OCI-M2 (cell line): ENCODE data around the gene RPP14.

Source experiments
- DNase-seq: peaks from one replicate; lab custom pipeline; 2025; ENCODE audit not compliant: unreplicated experiment; lab: John Stamatoyannopoulos, UW

RPP14 gene

DNA sequence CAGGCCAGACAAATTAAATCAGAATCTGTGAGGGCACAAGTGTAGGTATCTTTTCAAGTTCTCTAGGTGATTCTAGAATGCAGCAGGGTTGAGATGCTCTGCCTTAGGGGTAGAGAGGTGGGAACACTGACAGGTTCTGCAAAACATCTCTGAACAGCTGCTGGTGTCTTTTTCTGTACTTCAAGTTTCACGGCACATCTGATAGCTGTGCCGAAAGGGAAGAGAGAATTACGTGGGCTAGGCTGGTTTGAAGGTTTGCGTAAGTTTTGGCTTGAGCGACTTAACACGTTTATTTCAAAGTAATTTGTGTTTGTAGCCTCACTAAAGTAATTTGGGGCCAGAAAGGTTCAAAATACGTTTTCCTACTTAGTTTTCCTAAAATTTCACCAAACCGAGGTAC, 49.1 kb downstream of the RPP14 start:
- no peak for DNase-seq

DNA sequence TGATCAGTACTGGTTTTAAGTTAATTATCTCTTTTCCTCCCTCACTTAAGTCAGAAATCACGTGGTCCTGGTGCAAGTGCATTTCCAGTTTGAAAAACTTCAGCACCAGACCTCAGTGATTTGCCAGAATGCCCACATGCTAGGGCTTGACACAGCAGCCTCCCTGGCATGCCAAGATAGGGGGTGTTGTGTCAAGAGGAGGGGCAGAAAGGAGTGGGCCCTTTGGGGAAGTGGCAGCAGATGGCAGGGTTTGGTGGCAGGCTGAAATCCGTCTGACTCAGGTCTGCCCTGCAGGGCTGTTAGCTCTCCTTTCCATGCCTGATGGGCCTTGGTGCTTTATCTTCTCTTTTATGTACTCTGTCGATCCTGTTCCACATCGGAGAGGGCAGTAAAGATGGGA, 50.0 kb downstream of the RPP14 start:
- DNase-seq = no peak

DNA sequence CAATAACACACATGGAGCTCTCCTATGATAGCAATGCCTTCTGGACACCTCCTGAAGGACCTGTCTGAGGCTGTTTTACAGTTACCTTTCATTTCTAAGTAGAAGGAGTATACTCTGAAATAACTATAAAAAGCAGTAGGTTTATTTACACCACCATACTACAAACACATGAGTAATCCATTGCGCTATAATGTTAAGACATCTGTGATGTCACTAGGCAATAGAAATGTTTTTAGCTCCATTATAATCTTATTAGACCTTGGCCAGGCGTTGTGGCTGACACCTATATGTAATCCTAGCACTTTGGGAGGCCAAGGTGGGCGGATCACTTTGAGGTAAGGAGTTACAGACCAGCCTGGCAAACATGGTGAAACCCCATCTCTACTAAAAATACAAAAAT, 51.4 kb downstream of the RPP14 start:
- DNase-seq = no peak

DNA sequence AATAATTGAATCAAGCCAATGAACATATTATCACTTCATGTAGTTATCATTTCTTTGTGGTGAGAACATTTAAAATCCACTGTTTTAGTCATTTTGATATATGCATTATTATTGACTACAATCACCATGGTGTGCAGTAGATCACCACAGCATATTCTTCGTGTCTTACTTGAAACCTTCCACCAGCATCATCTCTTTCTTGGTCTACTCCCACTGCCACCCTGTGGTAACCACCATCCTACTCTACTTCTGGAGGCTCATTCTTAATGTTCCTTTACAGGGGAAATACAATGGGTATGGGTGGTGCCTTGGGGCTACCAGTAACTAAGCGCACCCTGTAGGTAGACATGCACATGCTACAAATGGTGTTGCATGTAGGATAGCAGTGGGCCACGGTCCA, 52.0 kb downstream of the RPP14 start:
- DNase-seq = no peak

DNA sequence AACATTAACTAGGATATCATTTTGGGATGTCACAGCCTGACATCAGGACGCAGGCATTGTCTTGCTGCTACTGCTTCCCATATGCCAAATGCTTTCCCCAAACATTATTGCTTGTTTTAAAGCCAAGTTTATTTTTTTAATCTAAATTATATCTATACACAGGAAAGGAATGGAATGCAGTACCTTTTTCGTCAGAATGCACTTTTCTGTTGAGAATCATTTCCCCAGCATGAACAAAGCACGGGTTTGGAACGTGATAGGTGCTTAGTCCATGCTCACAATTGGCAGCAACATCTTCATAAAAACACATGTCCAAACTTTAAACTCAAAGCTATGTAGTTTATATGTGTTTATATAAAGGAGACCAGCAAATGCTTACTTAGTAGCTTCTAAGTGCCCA, 52.8 kb downstream of the RPP14 start:
- DNase-seq = no peak

DNA sequence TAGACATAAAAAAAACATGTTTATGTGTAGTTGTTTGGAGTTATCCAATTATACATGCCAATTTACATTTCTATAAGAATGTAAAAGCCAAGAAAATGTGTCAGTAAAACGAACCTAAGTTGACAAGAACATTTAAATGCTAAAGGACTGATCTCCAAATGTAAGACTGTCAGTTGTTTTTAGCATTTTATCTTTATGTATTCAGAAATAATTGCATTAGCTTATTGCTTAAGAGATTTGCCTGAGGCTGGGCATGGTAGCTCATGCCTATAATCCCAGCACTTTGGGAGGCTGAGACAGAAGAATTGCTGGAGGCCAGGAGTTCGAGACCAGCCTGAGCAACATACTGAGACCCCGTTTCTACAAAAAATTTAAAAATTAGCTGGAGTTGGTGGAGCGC, 53.6 kb downstream of the RPP14 start:
- no peak for DNase-seq

DNA sequence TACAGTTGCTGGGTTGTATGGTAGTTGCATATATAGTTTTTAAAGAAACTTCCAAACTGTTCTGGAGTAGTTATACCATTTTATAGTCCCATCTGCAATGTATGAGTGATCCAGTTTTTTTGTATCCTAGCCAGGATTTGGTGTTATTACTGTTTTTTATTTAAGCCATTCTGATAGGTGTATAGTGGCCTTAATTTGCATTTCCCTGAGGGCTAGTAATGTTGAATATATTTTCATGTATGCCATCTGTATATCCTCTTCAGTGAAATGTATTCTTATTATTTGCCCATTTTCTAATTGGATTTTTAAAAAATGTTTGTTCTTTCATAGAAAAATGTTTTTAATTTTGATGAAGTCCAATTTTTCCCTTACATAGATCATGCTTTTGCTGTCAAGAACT, 55.8 kb downstream of the RPP14 start:
- no peak for DNase-seq

DNA sequence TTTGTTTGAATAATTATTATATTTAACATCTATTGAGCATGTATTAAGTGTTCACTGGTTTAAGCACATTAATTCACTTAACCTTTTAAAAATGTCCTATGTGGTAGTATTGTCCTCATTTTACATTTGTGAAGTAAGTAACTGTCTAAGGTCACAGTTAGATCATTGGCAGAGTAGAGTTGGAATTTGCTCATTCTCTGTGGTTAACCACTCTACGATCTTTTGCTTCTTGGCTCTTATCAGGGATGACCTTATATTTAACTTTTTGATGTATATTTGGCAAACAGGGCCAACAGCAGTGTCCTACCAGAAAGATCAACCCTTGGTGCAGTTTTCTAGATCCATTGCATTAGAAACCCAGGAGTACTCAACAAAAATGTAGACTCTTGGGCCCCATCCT, 60.7 kb downstream of the RPP14 start:
- no peak for DNase-seq

DNA sequence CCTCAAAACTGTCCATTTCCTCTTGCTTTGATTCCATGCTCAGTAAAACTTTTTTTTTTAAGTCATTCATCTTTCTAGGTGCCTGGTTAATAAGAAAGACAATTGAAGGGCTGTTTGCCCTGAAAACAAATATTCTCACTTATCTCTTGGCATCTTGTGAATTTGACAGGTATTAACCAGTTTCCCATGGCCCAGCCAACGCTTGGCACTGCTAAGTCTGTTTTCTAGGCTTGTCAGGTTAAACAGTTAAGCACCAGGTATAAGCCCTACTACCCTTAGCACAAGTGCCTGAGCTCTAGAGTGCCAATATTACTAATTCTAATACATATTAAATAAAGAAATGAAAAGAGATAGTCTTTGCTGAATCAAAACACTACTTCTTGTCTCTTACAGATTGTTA, 63.0 kb downstream of the RPP14 start:
- DNase-seq = no peak
